MM.1S (cell line): Measurements from ENCODE around the gene FAM9C.

Experiments used
- EZH2phosphoT487 ChIP-seq: fragments of 300-600 bp; sonication (generic); IDR thresholded peaks from 2 replicates; pipeline ENCODE4 v1.6.1; 2018; ENCODE audit warnings: antibody characterized with exemption, low read length
- TF ChIP-seq, protein P1 (sequence below): fragments of 300-600 bp; sonication (generic); IDR thresholded peaks from 2 replicates; pipeline ENCODE4 v1.5.1; 2016; ENCODE audit warnings: antibody characterized with exemption, low read length, mixed read lengths

DNA sequence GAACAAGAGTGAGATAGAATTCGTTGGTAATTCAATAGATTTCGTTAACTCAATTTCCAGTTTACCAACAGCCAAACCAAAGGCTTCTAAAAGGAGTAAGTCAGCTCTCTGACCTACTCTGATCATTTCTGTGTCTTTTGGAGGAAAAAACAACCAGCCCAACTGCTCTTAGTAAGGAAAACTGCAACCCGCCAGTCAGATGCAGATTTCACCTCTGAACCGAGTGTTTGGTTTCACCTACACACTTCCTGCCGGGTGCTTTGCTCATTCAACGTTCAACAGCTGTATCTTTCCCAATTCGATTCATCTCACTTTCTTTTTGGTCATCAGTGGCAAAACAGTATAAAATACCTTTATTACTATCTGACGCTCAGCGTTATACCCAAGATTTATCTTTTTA lies 45.0 kb downstream of the FAM9C start:
- TF ChIP-seq, protein P1, sequence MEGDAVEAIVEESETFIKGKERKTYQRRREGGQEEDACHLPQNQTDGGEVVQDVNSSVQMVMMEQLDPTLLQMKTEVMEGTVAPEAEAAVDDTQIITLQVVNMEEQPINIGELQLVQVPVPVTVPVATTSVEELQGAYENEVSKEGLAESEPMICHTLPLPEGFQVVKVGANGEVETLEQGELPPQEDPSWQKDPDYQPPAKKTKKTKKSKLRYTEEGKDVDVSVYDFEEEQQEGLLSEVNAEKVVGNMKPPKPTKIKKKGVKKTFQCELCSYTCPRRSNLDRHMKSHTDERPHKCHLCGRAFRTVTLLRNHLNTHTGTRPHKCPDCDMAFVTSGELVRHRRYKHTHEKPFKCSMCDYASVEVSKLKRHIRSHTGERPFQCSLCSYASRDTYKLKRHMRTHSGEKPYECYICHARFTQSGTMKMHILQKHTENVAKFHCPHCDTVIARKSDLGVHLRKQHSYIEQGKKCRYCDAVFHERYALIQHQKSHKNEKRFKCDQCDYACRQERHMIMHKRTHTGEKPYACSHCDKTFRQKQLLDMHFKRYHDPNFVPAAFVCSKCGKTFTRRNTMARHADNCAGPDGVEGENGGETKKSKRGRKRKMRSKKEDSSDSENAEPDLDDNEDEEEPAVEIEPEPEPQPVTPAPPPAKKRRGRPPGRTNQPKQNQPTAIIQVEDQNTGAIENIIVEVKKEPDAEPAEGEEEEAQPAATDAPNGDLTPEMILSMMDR: no peak
- no peak for TF ChIP-seq EZH2phosphoT487
